AG09319 (cell line): ENCODE results near the gene MAP4K5.

Experiments used
- DNase-seq: peaks from one replicate; pipeline ENCODE4 v3.0.0-alpha.2; 2010; ENCODE audit warnings: low read depth; ENCODE audit errors: extremely low read depth
- TF ChIP-seq, protein P1 (sequence below): IDR thresholded peaks from 2 replicates; pipeline ENCODE4 v1.5.1; 2011; ENCODE audit warnings: low read depth, mild to moderate bottlenecking, inconsistent platforms, low read length, moderate library complexity

Gene MAP4K5

DNA sequence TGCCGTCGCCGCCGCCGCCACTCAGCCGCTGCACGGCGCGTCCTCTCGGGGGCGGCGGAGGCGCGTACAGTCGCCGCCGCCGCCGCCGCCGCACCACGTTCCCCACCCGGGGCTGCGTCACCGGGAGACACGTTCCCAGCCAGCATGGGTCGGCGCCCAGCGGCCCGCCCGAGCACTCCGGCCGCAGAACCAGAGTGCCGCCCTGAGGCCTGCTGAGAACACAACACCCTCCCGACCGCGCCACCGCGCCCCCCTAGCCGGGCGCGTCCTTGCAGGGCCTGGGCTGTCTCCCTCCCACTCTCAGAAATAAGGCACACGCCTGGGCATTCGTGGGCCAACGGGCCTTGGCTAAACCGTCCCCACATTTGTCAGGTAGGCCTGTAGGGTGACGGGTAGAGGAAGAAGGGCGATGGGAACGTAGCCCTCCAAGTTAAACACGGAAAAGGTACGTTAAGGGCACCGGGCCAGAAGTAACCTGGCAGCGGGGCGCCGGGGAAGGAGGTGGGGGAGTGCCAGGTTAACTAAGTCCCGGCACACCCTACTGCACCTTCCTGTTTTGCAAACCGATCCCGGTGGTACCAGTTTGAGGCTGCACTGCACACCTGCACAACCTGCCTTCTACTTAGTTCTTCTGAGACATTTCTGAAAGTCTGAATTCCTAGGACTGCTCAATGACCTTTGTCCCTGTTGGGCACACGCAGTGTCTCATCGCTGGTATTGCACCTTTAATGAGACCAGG lies at the start of gene MAP4K5:
TSS of gene MAP4K5 (minus strand) at position 68 of the 739 bp plus-strand sequence. CDS start 520 bp downstream, outside the sequence.
- TF ChIP-seq, protein P1, sequence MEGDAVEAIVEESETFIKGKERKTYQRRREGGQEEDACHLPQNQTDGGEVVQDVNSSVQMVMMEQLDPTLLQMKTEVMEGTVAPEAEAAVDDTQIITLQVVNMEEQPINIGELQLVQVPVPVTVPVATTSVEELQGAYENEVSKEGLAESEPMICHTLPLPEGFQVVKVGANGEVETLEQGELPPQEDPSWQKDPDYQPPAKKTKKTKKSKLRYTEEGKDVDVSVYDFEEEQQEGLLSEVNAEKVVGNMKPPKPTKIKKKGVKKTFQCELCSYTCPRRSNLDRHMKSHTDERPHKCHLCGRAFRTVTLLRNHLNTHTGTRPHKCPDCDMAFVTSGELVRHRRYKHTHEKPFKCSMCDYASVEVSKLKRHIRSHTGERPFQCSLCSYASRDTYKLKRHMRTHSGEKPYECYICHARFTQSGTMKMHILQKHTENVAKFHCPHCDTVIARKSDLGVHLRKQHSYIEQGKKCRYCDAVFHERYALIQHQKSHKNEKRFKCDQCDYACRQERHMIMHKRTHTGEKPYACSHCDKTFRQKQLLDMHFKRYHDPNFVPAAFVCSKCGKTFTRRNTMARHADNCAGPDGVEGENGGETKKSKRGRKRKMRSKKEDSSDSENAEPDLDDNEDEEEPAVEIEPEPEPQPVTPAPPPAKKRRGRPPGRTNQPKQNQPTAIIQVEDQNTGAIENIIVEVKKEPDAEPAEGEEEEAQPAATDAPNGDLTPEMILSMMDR, result peak; percentile 89
- DNase-seq, result peak; percentile 74

DNA sequence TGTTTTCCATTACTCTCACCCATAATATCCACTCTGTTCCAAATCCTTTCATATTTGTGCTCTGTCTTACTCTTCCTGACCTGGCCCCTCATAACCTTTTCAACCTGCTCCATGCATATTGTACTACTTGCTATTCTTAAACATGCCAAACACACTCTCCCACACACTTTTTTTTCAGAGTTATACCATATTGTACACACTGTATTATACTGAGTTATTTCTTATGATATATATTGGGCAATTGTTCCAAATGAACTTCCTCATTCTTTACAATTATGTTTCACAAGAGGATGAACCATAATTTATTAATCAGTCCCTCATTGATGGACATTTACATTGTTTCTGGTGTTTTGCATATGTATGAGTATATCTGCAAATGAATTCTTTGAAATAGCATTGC lies 46.1 kb upstream of the MAP4K5 start:
- TF ChIP-seq, protein P1, result no peak
- no peak for DNase-seq

DNA sequence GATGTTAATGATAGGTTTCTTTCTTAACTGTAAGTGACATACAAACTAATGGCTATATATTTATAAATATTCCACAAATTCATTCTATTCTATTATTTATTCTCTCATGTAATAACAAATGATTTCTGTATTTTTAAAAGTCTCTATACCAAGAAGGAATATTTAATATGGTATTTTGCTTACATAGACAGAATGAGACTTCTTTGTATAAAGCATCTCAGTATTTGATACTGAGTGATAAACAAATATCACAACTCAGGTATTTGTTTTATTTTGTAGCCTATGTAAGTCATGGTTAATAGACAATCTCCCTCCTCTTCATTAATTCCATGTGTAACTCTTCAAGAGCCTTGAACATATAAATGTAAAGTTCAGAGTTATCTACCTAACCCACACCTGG lies 45.6 kb upstream of the MAP4K5 start:
- TF ChIP-seq, protein P1, result no peak
- no peak for DNase-seq

DNA sequence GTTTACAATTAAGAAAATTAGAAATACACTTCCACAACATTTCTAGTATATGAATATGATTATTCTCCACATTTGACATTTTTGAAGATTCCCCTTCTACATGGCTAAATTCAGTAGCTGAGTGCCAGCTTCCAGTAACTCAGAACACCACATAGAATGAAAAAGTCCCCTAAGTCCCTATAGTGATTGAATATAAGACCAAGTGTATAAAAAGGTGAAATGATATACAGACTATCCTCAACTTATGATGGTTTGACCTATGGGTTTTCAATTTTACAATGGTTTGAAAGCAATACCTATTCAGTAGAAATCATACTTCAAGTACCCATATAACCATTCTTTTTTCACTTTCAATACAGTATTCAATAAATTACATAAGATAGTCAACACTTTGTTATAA lies 43.4 kb upstream of the MAP4K5 start:
- TF ChIP-seq, protein P1, result no peak
- no peak for DNase-seq

DNA sequence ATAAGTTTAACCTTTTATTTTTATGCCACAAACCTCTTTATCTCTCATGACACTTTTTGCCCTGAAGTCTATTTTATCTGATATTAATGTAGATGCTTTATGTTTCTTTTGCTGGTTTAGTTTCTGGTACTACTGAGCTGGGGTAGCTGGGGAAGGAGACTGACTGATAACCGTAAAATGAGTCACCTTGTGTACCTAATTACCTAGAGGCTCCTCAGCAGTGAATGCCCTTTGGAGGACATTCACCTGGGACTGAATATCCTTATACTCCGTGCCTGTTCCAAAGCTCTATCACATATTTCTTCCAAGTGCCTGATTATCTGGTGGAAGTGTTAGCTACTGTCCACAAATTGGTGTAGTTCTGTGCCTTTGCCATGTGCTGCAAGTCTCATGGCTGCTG lies 41.5 kb upstream of the MAP4K5 start:
- no peak for DNase-seq
- TF ChIP-seq, protein P1, result no peak

DNA sequence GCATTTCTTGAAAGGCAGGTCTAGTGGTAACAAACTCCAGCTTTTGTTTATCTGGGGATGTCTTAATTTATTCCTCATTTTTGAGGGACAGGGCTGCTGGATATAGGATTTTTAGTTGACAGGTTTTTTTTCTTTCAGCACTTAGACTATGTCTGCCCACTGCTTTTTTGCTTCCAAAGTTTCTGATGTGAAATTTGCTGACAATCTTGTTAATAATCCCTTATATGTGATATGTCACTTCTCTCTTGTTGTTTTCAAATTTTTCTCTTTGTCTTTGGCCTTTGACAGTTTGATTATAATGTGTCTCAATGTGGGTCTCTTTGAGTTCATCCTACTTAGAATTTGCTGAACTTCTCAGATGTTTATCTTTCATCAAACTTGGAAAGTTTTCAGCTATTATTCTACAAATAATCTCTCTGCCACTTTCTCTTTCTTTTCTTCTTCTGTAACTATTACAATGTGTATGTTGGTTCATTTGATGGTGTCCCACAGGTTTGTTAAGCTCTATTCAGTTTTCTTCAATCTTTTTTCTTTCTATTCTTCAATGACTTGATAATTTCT lies 37.4 kb upstream of the MAP4K5 start:
- no peak for DNase-seq
- TF ChIP-seq, protein P1, result no peak

DNA sequence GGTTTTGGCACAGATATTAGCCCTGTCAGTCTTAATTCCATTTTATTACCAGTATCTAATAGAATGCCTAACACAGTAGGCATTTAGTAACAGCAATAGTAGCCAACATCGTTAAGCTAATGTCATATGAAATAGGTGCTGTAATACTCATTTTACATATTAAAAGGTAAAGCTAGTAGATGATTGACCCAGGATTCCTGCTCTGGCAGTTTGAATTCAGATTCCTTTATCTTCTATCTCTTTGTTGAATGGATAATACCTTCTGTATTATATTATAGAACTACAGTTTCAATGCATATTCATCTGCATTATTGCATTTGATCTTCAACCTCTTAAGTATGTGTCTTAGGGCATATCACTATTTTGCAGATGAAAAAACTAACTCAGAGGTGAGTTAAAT lies 30.5 kb upstream of the MAP4K5 start:
- TF ChIP-seq, protein P1, result no peak
- no peak for DNase-seq
